ENCODE data around the gene ESYT2.

DNA sequence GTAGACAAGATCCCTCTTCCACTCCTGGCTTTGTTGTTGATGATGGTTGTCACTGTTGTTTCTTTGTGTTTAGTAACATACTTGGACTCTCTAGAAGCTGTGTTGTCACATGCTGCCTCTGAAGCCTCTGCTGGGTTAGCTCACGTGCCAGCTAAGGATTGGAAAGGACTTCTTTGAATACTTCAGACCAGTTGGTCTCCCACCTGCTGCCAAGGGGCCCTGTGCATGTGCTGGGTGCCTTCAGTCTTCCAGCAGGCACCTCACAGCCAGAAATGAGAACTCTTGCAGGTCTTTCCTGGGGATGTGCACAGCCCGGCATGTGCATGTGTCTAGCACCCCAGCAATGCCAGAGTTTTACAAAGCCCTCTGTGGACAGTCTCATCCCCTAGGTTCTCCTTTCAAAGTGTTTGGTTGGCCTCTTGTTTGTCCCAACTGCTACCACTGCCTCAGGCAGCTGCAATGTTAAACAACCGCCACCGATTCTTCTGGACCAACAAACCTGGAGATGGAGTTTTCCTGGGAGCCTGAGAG lies 103.0 kb downstream of the ESYT2 start:
- TF ChIP-seq, protein P1, sequence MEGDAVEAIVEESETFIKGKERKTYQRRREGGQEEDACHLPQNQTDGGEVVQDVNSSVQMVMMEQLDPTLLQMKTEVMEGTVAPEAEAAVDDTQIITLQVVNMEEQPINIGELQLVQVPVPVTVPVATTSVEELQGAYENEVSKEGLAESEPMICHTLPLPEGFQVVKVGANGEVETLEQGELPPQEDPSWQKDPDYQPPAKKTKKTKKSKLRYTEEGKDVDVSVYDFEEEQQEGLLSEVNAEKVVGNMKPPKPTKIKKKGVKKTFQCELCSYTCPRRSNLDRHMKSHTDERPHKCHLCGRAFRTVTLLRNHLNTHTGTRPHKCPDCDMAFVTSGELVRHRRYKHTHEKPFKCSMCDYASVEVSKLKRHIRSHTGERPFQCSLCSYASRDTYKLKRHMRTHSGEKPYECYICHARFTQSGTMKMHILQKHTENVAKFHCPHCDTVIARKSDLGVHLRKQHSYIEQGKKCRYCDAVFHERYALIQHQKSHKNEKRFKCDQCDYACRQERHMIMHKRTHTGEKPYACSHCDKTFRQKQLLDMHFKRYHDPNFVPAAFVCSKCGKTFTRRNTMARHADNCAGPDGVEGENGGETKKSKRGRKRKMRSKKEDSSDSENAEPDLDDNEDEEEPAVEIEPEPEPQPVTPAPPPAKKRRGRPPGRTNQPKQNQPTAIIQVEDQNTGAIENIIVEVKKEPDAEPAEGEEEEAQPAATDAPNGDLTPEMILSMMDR (IDR thresholded peaks at IDR 0.05), result no peak
- no peak for TF ChIP-seq POLR2A (IDR thresholded peaks at IDR 0.05)
- no peak for TF ChIP-seq EP300 (IDR thresholded peaks at IDR 0.05)
- no peak for TF ChIP-seq POLR2AphosphoS5 (IDR thresholded peaks at IDR 0.05)
